Measurements from ENCODE around the gene MYG1.

GRCh38 chr12:53355121-53355520 lies 55.6 kb downstream of the MYG1 start:
- TF ChIP-seq CTCF (IDR thresholded peaks at IDR 0.05; ENCODE audit: low read length) (no peak), EZH2 (optimal IDR thresholded peaks at IDR 0.05; ENCODE audit: low read depth, low read length) (no peak)
